Epithelial cell of esophagus (primary cell): Measurements from ENCODE around the gene PLXNA4.

Experiments
- DNase-seq: peaks from one replicate; pipeline ENCODE4 v3.0.0; 2010; ENCODE audit warnings: low read depth
- H3K4me3 ChIP-seq: 2 replicates; pipeline ENCODE4 v1.5.1; 2011; ENCODE audit warnings: mild to moderate bottlenecking, low read length, control low read depth
- CTCF ChIP-seq: IDR thresholded peaks from 2 replicates; pipeline ENCODE4 v1.5.1; 2011; ENCODE audit warnings: low read depth, mild to moderate bottlenecking, low read length, control low read depth, inconsistent platforms; ENCODE audit not compliant: insufficient read depth; ENCODE audit errors: missing control alignments

PLXNA4 gene

GRCh38 chr7:132226046-132226956 lies 350.0 kb downstream of the PLXNA4 start:
- H3K4me3 ChIP-seq: no peak overlapping the region
- TF ChIP-seq CTCF: no peak
- DNase-seq: no peak

GRCh38 chr7:132225216-132226030 lies 350.8 kb downstream of the PLXNA4 start:
- DNase-seq: no peak
- no peak for TF ChIP-seq CTCF
- H3K4me3 ChIP-seq: no peak overlapping the region

GRCh38 chr7:132221356-132221755 lies 354.9 kb downstream of the PLXNA4 start:
- H3K4me3 ChIP-seq: no peak overlapping the region
- DNase-seq: peak; percentile 59
- no peak for TF ChIP-seq CTCF

GRCh38 chr7:132220060-132220459 lies 356.2 kb downstream of the PLXNA4 start:
- DNase-seq: no peak
- H3K4me3 ChIP-seq: no peak overlapping the region
- TF ChIP-seq CTCF: no peak

- no peak for TF ChIP-seq CTCF
- no peak for DNase-seq
- H3K4me3 ChIP-seq: no peak overlapping the region
These were observed 357.4 kb downstream of the PLXNA4 start for GRCh38 chr7:132218876-132219275.

GRCh38 chr7:132216847-132217525 lies 359.3 kb downstream of the PLXNA4 start:
- no peak overlapping the region for H3K4me3 ChIP-seq
- no peak for TF ChIP-seq CTCF

More at GRCh38 chr7:132216847-132217525, 359.3 kb downstream of the PLXNA4 start:
- DNase-seq: no peak
